ENCODE measurements around the gene GRIA3.
"Not testable (repeated sequence)": the region's sequence is repeated elsewhere in the genome, so short reads cannot be mapped to it uniquely, and the experiment has no call there.

The GRIA3 gene

DNA sequence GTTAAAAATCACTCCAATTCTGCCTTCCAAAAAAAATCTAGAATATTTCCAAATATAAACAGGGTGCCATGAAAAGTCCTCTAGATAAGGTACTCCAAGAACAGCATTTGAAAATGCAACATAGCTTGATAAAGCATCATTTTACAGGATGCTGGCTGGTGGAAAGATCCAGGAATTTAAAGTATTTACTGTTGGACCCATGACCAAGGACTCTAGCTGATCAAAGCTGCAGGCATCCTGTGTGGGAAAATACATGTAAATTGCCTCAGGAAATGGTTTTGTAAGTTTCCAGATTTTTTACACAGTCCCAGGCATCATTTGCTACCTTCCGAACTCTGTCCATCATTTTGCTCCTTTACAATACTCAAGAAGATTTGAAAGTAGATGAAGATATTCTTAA, 164.4 kb downstream of the GRIA3 start:
- TF ChIP-seq, protein P1, sequence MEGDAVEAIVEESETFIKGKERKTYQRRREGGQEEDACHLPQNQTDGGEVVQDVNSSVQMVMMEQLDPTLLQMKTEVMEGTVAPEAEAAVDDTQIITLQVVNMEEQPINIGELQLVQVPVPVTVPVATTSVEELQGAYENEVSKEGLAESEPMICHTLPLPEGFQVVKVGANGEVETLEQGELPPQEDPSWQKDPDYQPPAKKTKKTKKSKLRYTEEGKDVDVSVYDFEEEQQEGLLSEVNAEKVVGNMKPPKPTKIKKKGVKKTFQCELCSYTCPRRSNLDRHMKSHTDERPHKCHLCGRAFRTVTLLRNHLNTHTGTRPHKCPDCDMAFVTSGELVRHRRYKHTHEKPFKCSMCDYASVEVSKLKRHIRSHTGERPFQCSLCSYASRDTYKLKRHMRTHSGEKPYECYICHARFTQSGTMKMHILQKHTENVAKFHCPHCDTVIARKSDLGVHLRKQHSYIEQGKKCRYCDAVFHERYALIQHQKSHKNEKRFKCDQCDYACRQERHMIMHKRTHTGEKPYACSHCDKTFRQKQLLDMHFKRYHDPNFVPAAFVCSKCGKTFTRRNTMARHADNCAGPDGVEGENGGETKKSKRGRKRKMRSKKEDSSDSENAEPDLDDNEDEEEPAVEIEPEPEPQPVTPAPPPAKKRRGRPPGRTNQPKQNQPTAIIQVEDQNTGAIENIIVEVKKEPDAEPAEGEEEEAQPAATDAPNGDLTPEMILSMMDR (IDR thresholded peaks at IDR 0.05; ENCODE audit: unreplicated experiment in 3 of 3): no peak
- Mint-ChIP-seq H3K4me3 (no peak overlapping the region), H3K4me1 (no peaks in the 10 kb centered on the region), H3K9me3 (no peaks in the 10 kb centered on the region), H3K36me3 (ENCODE audit: low read depth) (no peaks in the 10 kb centered on the region), H3K27ac (no peak overlapping the region), H3K27me3 (ENCODE audit: low read depth) (no peaks in the 10 kb centered on the region)

DNA sequence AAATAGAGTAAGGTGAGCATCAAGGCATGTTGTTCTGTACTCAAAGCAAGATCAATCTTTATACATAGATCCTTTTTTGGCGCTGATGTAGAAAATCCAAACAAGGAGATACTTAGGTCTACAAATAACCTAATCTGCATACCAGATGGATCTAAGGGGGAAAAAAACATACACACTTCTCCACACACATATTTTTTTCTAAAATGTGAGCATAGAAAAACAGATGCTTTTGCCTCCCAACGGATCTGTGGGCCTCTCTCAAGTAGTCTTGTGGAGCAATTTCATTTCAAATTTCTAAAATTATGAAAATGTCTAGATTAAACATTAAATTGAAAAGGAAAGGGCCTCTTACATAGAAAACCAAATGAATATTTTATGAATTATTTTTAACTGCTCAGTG, 166.1 kb downstream of the GRIA3 start:
- H3K27ac Mint-ChIP-seq: no peak overlapping the region
- no peak overlapping the region for H3K4me3 Mint-ChIP-seq
- H3K9me3 Mint-ChIP-seq: no peaks in the 10 kb centered on the region
- H3K4me1 Mint-ChIP-seq: no peaks in the 10 kb centered on the region
- TF ChIP-seq, protein P1 (IDR thresholded peaks at IDR 0.05; ENCODE audit: unreplicated experiment in 3 of 3): no peak
- H3K27me3 Mint-ChIP-seq (ENCODE audit: low read depth): no peaks in the 10 kb centered on the region
- no peaks in the 10 kb centered on the region for H3K36me3 Mint-ChIP-seq (ENCODE audit: low read depth)

DNA sequence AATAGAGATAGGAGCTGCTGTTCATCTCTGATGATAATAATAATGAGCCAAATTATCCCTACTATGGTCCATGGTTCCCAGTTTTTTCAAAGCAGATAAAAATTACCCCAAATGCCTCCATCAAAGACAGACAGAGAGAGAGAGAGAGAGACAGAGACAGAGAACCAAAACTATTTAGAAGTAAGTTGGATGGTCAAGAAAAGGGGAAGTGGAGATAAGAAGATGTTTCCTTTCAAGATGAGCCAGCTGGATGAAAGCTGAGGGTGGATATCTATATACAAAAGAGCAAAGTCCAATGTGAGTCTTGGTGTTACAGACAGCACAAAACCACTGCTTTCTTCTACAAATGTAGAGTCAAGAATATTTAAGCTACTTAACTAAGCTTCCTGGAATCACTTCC, 173.9 kb downstream of the GRIA3 start:
- Mint-ChIP-seq H3K4me1 (peaks cover 4% of the 10 kb centered on the region), H3K9me3 (no peaks in the 10 kb centered on the region), H3K4me3 (no peak overlapping the region), H3K27ac (no peak overlapping the region), H3K36me3 (ENCODE audit: low read depth) (no peaks in the 10 kb centered on the region), H3K27me3 (ENCODE audit: low read depth) (no peaks in the 10 kb centered on the region)
- TF ChIP-seq, protein P1 (IDR thresholded peaks at IDR 0.05; ENCODE audit: unreplicated experiment in 3 of 3): no peak

DNA sequence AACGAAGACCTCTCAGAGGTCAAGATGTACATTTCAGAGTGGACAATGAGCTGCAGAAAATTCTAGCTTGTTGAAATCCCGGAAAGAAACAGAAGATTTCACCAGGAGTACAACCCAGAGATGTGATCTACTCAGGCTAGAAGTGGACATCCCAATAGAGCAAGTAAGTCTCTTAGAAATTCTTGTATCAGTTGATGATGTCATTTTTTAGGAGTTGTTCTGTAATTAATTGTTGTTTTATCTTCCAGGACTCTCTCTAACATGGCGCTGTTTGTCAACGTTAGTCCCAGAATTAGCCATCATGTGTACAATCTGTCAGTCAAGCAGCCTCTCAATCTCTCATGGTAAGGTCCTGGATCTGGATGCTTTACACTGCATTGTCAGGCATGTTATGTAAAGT, 174.4 kb downstream of the GRIA3 start:
- Mint-ChIP-seq H3K4me3 (no peak overlapping the region), H3K27ac (no peak overlapping the region), H3K4me1 (peaks cover 4% of the 10 kb centered on the region)

DNA sequence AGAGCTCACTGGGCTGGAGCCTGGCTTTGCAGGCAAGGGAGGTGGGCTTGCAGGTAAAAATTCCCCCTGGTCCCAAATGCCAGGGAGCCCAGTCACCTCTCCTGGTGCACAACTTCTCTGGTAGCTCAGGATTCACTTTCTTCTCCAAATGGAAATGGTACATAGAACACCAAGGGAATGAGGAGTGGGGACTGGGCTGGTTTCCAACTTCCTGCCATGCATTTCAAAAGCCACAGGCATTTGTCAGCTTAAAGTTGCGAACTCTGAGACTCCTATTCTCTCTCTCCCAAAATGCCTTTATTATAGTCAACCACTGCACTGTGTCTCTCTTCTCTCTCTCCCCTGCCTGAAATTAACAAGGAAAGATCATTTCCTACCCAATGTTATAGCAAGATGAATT, 177.3 kb downstream of the GRIA3 start:
- peaks cover 3% of the 10 kb centered on the region for H3K36me3 Mint-ChIP-seq (ENCODE audit: low read depth)
- H3K4me3 Mint-ChIP-seq: no peak overlapping the region
- TF ChIP-seq, protein P1 (IDR thresholded peaks at IDR 0.05; ENCODE audit: unreplicated experiment in 3 of 3): no peak
- no peaks in the 10 kb centered on the region for H3K9me3 Mint-ChIP-seq
- peaks cover 4% of the 10 kb centered on the region for H3K4me1 Mint-ChIP-seq
- H3K27ac Mint-ChIP-seq: no peak overlapping the region
- no peaks in the 10 kb centered on the region for H3K27me3 Mint-ChIP-seq (ENCODE audit: low read depth)

More for the DNA sequence above, 174.4 kb downstream of the GRIA3 start:
- Mint-ChIP-seq H3K9me3 (no peaks in the 10 kb centered on the region), H3K36me3 (ENCODE audit: low read depth) (peaks cover 3% of the 10 kb centered on the region), H3K27me3 (ENCODE audit: low read depth) (no peaks in the 10 kb centered on the region)
- TF ChIP-seq, protein P1 (IDR thresholded peaks at IDR 0.05; ENCODE audit: unreplicated experiment in 3 of 3): no peak

DNA sequence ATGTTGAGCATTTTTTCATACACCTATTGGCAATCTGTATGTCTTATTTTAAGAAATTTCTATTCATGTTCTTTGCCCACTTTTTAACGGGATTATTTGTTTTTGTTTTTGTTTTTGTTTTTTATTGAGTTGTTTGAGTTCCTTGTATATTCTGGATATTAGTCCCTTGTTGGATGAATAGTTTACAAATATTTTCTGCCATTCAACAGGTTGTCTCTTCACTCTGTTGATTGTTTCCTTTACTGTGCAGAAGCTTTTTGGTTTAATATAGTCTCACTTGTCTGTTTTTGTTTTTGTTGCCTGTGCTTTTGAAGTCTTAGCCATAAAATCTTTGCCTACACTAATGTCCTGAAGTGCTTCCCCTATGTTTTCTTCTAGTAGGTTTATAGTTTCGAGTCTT, 202.1 kb downstream of the GRIA3 start:
- H3K4me1 Mint-ChIP-seq: not testable (repeated sequence)

More for the DNA sequence above, 202.1 kb downstream of the GRIA3 start:
- H3K27me3 Mint-ChIP-seq (ENCODE audit: low read depth); H3K27ac Mint-ChIP-seq; H3K36me3 Mint-ChIP-seq (ENCODE audit: low read depth); H3K4me3 Mint-ChIP-seq: not testable (repeated sequence)
- H3K9me3 Mint-ChIP-seq: peaks cover 44% of the 10 kb centered on the region

Data from nephron (organoid).